ENCODE data around the gene ACP1.

ACP1 gene

DNA sequence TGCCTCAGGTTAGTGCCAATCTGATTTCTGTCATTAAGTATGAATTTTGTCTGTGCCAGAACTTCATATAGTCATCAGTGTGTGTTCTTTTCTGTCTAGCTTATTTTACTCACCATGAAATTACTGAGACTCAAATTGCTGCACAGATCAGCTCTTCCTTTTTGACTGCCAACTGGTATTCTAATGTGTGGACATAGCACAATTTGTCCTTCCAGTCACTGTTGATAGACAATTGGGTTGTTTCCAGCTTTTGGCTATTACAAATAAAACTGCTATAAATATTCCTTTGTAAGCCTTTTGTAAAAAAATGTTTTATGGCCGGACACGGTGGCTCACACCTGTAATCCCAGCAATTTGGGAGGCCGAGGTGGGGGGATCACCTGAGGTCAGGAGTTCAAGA is 8.7 kb upstream of the ACP1 start:
- no peak for DNase-seq

DNA sequence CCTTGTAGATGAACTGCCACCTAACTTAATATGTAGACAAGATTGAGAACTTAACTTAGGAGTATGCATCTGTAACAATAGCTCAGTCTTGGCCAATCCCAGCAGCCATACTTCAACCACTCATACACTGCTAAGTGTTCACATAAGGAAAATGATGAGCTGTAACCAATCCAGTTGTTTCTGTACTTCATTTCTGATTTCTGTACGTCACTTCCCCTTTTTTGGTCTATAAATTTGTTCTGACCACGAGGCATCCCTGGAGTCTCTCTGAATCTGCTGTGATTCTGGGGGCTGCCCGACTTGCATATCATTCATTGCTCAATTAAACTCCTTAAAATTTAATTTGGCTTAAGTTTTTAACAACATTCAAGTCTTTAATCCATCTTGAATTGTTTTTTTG is 7.3 kb upstream of the ACP1 start:
- no peak for DNase-seq

DNA sequence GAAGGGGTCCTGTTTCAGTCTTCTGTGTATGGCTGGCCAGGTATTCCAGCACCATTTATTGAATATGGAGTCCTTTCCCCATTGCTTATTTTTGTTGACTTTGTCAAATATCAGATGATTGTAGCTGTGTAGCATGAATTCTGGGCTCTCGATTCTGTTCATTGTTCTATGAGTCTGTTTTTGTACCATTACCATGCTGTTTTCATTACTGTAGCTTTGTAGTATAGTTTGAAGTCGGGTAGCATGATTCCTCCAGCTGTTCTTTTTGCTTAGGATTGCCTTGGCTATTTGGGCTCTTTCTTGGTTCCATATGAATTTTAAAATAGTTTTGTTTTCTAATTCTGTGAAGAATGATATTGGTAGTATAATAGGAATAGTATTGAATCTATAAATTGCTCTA is 6.9 kb upstream of the ACP1 start:
- no peak for DNase-seq

DNA sequence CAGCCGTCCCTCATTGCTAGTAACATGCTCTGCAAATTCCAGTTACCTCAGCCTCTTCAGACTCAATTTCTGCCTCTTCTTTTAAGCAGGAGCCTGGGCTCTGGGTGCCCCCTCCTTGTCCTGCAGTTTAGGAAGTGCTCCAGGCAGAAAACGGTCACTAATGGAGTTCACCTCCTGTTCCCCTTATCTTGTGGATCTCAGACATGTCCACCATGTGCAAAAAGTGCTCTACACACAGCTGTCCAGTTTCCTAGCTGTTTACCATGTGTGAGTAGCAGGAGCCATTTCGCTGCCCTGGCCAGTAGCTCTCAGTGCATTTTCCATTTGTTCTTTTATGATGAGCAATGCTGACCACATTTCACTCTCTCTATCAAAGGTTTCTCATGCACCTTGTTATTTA is 5.8 kb upstream of the ACP1 start:
- no peak for DNase-seq

DNA sequence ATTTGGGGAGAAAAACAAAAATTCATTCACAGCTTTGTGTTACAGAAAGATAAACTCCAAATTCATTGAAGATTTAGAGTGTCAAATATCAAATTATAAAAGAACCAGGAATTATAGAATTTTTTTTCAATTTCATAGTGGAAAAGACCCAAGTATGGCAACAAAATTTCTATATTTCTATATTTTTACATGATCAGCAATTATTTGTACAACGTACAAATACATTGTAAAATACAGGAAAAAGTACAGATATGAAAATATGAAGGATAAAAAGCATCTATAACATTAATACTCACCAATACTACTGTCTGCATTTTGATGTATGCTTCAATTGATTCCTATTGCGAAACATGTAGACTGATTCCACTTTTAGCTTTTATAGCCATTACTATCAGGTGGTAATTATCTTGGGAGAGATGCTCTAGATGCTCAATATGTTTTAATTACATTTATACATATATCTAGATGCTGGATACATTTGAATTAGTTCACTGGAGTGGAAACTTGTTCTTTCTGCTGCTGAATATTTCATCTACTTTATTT is 4.9 kb upstream of the ACP1 start:
- no peak for DNase-seq

DNA sequence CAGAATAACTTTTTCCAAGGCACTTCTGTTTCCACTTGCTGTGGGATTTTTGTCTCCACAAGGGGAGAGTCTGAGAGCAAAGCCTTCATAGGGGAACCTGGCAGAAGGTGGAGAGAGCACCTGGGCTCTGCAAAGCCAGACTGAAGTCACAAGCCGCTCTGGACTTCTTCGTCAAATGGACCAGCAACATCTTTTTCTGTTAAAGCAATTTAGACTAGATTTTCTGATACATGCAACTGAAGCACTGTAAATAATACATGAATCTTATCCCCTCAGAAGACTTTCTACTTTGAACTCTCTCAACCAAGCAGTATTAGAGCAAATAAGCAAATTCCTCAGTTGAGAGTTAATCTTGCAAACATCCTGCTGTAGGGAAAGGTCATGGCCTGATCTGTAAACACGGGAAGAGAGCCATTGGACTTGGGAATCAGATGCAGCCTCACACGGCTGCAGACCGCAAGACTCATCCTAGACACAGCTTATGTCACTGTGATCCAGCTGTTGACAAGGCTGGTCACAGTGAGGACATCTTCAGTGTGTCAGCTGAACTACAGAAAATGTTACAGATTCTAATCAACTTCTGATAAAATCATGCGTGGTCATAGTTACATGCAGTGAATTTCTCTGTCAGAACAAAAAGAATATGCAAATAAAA is 4.1 kb upstream of the ACP1 start:
- DNase-seq, result no peak

DNA sequence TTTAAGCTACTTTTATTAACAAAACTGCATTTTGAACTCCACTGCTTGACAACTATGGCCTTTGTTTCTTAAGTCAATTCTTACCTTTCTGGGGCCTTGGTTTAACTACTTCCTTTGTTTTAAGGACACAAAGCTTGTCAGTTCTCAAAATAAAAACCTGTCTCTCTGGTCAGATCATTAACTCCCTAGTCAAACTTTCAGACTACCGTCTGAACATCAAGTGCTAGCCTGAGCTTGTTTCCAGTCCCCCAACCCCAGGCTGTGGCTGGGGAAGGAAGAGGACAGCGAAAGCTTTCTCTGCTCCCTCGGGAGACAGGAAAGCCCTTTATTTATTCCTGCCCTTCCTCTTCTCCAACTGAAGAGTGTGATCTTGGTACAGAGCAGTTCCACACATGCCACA is 2.6 kb upstream of the ACP1 start:
- DNase-seq, result no peak

DNA sequence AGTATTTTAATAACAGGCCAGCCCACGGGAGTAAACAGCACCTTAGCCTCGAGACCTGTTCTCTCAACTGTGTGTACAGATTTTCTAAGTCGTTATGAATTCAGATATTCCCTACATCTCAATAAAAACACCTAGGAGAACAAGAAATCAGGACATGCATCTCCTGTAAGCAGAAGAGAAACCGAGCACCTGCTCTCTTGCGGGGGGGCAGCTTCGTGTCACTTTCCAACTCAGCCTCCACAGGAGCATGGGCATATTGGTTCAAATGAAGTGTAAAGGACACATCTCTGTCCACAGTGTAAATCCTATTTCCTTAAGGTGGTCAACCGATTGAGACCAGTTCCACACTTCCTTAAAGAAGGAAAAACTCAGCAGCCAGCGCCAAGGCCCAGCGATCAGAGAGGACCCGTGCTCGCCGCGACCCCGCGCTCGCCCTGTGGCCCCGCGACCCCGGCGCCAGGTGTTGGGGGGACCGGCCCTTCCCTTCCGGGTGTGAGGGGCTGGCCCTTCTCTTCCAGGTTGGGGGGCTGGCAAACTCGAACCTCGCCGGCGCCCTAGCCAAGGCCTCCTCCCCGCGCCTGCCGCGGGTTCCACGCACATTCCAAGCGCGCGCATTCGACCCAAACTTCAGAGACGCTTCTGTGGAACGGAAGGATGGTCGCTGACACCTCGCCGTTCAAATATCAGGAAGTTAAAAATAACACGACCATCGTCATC is 1.6 kb upstream of the ACP1 start:
- DNase-seq, result no peak

DNA sequence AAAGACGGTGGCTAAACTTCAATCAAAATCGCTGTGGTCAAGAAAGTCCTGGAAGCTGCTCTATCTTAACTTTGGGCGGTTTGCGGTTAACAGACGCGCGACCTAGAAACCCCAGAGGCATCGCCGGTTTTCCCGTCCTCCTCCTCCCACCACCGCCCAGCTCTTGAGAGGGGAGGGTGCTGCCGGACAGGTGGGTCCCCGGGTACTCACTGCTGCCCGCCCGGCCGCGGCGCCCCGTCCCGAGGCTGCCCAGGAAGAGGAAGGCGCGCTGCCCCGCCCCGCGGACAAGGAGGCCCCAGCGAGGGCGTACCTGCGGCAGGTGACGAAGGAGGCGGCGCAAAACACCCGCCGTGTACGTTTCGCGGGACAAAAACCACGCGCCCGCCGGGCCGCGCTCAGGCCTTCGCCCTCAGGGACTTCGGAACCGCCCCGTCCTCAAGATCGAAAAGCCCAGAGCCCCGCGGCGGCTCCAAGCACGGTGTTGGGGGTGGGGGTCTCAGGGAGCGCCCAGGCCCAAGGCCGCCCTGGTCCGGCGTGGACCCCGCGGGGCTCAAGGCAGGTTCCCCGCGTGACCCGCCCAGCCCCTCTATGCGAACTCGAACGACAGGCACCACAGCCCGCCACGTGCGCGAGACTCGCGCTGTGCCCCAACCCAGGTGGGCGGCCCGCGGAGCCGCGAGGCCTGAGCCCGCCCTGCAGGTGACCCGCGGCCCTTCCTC is 814 bp upstream of the ACP1 start, which contains the start of gene SH3YL1:
TSS of gene SH3YL1 (minus strand) at position 259 of the 719 bp plus-strand sequence. CDS start at position 211, 48 bp downstream.
- no peak for DNase-seq

DNA sequence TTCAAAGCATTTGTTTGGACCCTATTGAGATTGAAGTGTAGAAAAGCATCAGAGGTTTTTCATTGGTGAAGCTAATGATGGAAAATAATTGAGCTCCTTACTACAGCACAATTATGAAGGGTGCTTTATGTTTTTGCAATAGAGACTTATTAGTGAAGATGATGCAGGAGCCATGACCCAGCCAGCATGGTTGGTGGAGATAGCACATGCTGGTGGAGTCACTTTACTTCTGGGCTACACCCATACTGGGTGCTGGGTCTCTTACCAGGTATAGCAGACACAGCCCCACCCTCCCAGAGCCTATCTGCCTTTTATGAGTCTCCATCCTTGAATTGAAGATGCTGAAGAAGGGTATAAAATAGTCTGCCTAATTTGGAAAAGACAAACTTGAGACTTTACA is 3.6 kb downstream of the ACP1 start:
- no peak for DNase-seq

DNA sequence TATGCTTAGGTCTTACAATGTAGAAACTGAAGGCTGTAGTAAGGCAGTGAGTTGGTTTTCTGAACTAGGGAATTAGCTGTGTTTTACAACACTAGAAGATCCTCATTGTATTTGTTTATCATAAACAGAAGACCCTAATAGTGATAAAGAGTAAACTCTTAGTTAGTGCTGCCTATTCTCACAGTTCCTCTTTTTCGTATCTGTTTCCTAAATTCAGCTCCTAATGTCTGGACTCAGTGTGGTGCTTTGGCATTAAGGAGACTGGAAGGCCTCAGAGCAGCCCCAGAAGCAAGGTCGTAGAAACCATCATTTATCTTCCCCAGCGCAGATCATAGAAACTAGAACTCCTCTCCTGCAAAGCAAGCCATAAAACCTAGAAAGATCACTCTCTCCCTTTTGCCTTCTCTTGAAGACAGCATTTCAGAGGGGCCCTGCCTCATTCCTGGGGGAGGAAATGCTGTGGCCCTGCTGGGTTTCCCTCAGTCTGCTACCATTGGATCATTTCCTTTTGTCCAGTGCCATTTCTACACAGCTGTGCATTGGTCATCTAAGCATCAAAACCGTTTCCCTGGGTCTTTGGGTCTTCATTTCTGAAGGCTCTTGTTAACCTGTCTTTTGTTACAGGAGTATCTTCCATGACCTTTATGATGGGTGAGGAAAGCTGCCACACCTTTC is 4.7 kb downstream of the ACP1 start:
- no peak for DNase-seq

DNA sequence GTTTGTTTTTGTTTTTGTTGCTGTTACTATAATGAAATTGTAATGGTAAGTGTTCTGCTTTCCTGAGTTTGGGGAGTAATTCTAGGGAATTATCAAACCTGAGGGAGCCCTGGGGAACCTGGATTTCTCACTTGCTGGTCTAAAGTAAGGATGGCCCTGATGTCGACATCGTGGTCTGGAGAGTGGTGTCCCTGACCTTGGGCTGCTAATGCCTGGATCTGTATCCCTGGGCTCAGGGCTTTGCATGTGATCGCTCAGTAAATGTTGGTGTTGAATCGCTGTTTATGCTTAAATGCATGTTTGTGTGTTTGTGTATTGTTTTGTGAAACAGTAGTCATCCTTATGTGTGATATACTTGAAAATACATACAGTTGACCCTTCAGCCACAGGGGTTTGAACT is 6.1 kb downstream of the ACP1 start:
- DNase-seq, result no peak

DNA sequence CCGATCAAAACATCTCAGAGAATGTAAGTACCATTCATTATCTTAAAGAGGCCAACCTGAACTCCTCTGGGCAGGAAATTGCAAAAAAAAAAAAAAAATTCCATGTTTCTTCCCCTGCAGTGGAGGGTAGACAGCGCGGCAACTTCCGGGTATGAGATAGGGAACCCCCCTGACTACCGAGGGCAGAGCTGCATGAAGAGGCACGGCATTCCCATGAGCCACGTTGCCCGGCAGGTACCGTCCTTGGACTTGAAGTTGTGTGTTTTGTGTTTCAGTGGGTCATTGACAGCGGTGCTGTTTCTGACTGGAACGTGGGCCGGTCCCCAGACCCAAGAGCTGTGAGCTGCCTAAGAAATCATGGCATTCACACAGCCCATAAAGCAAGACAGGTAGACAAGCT is 7.2 kb downstream of the ACP1 start:
- DNase-seq, result no peak

DNA sequence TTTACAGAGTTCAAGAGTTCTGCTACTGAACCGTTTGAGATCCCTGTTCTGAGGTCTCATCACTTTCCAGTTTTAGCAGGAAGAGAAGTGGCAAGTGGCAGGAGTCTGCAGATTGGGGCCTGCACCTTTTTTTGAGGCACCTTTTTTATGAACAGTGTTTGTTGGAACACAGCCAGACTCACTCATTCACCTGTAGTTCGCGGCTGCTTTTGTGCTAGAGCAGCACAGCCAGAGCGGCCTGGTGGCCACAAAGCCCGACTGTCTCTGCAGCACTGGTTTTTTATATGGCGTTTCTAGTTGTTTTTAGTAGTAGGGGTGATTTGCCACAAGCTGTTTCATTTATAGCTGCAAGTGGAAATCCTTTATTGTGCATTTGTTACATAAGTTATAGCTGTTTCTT is 8.6 kb downstream of the ACP1 start:
- no peak for DNase-seq

DNA sequence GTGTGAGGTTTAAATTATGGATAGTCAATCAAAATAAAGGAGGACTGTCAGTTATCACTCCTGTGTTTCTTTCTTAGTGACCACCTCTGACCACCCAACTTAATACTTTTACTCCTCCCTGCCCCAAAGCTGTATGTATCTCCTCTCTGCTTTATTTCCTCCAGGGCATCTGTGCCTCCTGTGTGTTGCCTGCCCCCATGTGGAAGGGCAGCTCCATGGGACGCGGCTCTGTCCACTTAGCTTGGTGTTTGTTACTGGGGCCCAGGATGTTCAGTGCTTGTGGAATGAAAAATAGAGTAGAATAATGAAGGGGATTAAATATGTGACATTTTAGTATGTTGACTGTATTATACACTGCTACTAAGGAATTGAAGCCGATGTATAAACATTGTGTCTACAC is 9.8 kb downstream of the ACP1 start:
- no peak for DNase-seq

DNA sequence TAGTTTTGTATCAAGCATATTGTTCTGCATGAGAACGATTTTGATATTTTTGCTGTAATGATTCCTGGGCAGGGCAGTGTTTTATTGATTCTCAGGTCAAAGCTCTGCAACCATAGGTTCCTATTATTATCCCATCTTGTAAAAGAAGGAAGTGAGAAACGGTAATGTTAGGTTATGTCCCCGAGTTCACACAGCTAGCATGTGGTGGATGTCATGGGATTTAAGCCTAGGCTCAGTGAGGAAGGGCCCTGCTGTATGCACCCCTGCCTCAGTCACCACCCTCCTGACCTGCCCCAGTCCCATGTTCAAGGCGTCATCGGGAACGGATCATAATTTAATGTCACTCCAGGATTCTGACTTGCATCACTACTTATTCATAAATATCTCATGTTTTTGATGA is 10.7 kb downstream of the ACP1 start:
- no peak for DNase-seq

DNA sequence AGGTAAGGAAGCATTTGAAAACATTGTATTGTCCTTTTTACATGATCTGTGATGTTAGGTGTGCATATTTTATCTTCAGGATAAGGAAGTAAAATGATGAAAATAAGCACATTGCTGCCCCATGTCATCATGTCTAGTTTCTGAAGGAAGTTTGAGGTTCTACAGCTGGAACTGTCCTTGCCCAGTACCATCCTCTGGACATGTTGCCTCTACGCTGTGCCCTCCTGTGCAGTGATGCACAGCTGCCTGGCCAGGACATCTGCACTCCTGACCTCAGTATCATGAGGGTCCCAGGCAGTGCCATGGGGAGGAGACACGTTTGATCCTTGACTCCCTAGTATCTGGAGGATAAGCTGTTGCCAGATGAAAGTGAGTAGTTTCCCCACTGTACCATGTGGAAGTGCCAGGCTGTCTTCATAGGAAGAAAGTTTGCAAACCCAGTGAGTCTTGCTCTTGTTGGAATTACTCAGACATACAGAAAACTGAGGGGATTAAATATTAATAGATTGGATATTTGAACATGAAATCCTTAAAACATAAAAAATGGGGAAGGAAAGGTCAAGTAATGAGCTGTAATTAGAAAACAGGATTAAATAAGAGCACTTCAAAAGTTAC is 13.7 kb downstream of the ACP1 start:
- no peak for DNase-seq

DNA sequence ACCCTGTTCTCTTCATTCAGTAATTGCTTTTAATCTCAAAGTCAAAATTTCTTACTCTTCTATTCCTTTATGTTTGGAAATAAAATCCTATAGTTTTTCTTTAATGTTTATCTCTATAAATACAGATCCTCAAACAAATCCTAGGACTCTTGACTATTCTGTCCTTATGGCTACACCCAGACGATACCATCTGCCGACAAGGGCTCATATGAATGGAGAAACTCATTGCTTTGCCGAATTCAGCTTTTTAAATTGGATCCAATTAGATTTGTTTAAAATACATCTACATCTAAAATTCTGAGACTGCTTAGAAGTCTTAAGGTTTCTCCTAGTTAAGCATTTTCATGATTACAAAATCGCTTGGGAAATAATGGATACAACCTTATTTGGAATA is 14.2 kb downstream of the ACP1 start:
- DNase-seq, result no peak

DNA sequence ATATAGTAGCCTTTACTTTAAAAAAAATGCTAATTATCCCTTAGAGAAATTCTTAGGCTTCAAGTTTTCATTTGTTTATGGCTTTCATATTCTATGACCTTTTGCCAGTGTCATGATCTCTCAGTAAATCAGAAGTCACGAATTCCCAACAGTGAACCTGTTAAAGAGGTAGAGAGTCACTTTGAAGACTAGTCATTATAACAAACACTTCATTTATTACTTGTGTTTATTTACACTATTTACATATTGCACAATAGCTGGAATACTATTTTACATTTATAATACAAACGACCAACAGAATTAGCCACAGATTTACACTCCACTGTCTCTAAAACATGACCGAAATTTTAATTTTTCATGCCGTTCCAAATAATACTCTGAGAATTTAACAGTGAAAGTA is 14.6 kb downstream of the ACP1 start:
- no peak for DNase-seq

DNA sequence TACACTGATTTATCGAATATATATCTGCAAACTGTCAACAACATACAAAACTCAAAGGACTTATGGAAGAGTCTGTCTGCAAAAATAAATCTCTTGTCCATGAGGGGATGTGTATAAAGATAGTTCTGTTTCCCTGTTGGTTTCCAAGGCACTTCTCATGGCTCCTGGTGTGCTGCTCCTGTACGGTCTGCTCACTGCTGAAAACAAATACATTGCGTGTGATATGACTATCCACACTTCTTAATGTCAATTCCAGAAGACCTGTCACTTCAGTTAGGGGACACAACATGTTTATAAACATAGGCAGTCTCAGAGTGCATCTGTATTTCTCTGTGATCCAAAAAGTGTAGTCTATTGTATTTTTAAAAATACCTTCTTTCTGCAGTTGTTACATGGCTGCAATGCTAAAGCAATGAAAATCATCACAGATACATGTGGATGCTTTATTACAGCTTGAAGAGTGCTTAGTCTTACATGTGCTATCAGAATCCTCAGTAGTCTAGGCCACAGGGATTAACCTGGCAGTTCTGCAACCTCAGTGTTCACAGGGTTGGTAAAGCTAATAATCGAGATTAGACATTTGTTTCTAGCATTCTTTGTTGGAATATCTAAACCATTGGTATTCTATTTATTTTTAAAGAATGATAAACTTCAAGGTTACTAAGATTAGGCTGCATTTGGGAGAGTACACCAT is 15.4 kb downstream of the ACP1 start:
- DNase-seq, result no peak

DNA sequence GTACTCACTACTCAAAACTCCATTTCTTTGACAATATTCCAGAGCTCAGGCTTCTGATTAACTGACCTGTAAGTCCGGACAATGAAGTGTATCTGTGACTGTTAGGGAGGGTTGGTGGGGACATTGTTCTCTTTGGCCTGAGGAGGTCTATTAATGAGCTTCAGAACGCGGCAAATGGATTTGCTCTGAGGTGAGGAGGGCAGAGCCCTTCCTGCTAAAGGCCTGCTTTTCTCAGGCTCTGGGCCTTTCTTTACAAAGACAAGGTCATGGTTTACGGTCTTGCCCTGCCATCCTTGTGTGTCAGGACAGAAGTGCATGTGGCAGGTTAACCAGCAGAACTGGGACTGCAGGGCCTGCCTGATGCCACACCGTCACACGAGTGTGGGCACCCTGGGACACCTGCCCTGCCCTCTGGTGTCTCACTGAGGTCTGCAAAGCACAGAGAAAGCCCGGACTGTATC is 15.9 kb downstream of the ACP1 start:
- no peak for DNase-seq

DNA sequence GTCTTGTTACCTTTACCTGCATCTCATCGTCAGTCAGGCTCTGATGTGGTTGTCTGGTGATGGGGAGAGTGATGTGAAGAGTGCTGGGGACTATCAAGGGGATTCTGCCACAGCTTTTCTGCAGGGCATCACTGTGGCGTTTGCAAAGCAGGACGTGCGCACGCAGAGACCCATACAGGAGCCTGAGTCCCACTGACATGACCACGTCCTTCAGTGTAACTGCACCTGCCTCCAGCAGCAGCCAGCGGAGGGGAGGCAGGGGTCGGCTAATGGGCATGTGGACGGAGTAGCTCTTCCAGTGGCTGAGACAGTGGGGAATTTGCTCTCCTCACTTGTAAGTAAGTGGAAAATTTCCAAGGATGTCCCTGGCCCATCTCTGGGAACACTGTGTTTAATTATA is 16.6 kb downstream of the ACP1 start:
- DNase-seq, result no peak

All from NCI-H1694 treated with DMSO at 0.1 percent for 48 hours (cell line).